Fibroblast of pulmonary artery (primary cell): ENCODE measurements around the gene PLEKHM2.
A peak's percentile ranks its signal among the peaks of the same experiment; 100 is the strongest.

Experiments
- DNase-seq: peaks from one replicate; pipeline ENCODE4 v3.0.0-alpha.2; 2010; ENCODE audit warnings: low read depth
- H3K4me3 ChIP-seq: replicated peaks from 2 replicates; pipeline ENCODE4 v1.5.1; 2011; ENCODE audit warnings: low read depth, mild to moderate bottlenecking, control low read depth, low read length, moderate library complexity
- CTCF ChIP-seq: IDR thresholded peaks from 2 replicates; pipeline ENCODE4 v1.5.1; 2011; ENCODE audit warnings: mild to moderate bottlenecking, control low read depth, low read length, inconsistent platforms; ENCODE audit errors: missing control alignments

The PLEKHM2 gene

GRCh38 chr1:15683345-15684039, 628 bp upstream of the PLEKHM2 start:
- peak overlapping the region; percentile 77 for H3K4me3 ChIP-seq
- no peak for DNase-seq
- no peak for TF ChIP-seq CTCF

GRCh38 chr1:15684468-15685291, 560 bp downstream of the PLEKHM2 start:
- TF ChIP-seq CTCF, result no peak
- DNase-seq, result peak; percentile 18
- peak overlapping the region; percentile 85 for H3K4me3 ChIP-seq

GRCh38 chr1:15685820-15686219, 1.7 kb downstream of the PLEKHM2 start:
- TF ChIP-seq CTCF, result no peak
- peak; percentile 12 for DNase-seq
- peak overlapping the region; percentile 85 for H3K4me3 ChIP-seq

- DNase-seq, result no peak
- TF ChIP-seq CTCF, result no peak
- no peak overlapping the region for H3K4me3 ChIP-seq
Observed at GRCh38 chr1:15687446-15687845, 3.3 kb downstream of the PLEKHM2 start.

GRCh38 chr1:15690317-15690716, 6.2 kb downstream of the PLEKHM2 start:
- no peak for TF ChIP-seq CTCF
- no peak for DNase-seq
- H3K4me3 ChIP-seq, result no peak overlapping the region

- peak; percentile 33 for DNase-seq
- no peak overlapping the region for H3K4me3 ChIP-seq
- no peak for TF ChIP-seq CTCF
Observed at GRCh38 chr1:15691434-15692032, 7.4 kb downstream of the PLEKHM2 start.
